Measurements from ENCODE around the gene OSBPL3.

The OSBPL3 gene

DNA sequence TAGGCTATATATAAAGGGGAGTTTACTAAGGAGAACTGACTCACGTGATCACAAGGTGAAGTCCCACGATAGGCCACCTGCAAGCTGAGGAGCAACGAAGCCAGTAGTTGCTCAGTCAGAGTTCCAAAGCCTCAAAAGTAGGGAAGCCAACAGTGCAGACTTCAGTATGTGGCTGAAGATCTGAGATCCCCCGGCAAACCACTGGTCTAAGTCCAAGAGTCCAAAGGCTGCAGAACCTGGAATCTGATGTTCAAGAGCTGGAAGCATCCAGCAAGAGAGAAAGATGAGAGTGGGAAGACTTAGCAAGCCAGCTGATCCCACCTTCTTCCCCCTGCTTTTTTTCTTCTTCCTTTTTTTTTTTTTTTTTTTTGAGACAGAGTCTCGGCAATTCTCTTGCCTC is 195.7 kb downstream of the OSBPL3 start:
- no peak for DNase-seq

DNA sequence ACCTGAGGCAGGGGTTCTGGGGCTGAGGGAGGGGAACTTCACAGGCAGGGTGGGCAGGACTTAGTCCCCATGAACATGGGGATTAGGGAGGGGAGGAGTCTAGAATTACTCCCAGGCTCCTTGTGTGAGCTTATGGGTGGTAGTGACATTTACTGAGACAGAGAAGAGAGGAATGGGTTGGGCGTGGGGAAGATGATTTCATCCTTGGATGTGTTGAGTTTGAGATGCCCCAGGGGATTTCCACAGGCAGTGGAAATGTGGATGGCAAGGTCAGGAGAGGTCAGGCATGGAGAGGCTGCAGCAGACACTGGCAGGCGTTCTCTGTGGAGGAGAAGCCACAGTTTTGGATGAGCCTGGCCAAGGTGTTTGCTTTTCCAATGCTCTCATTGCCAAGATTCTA is 196.3 kb downstream of the OSBPL3 start:
- no peak for DNase-seq

DNA sequence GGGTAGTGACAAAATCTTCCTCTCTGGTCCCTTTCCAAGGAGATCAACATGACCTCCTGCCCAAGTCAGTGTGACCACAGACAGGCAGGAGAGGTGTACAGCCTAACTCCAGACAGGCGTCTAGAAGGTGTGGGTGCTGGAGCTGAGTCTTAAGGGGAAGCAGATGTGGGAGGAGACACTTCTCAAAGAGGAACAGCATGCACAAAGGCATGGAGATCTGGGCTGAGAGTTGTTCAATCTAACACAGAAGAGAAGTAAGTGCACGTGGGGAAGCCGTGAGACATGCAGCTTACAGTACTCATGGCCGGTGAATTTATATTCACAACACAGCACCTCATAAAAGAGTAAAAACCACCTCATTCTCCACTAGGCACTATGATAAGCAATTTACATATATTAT is 198.9 kb downstream of the OSBPL3 start:
- no peak for DNase-seq

DNA sequence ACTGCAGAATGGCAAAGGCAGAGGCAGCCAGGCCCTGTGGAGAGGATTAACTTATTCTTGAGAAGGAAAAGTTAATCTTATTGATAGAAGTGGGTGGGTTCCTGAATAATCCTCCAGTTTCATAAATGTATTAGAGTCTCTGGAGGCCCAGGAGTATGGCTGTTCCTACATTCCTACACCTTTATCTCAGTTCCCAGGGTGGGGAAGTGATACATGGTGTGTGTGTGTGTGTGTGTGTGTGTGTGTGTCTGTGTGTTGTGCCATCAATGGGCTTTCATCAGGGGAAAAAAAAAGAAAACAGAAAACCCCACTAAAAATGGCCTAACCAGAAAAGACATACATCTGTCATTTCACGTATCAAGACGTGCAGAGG is 200.7 kb downstream of the OSBPL3 start:
- no peak for DNase-seq

DNA sequence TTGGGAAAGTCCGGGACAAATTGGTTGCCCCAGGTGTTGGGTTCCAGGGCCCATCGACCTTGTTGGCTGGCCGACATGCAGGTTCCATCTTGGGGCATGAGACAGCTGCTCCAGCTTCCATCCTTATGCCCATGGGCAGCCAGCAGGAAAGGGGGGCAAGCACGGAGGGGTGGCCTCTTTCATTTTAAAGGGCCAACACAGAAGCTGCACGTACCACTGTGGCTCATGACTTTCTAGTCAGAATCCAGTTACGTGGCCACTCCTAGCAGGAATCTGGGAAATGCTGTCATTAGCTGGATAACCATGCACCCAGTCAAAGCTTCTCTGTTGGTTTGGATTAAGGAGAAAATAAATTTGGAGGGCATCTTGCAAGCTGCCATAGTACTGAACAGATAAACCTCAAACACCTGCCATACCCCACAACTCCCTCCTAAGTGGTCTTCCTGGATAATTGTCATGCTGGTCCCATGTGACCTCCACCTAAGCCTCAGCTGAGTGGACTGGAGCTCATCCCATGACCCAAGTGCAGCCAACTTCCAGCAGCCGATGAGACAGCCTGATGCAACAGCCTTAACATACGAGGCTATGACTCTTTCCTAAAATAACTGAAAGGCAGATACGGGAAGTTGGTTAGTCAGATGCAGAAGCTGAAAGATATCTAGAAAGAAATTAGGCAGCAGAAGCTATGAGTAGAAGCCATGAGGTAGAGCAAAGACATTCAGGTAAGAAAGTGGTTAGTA is 201.3 kb downstream of the OSBPL3 start:
- DNase-seq: no peak

DNA sequence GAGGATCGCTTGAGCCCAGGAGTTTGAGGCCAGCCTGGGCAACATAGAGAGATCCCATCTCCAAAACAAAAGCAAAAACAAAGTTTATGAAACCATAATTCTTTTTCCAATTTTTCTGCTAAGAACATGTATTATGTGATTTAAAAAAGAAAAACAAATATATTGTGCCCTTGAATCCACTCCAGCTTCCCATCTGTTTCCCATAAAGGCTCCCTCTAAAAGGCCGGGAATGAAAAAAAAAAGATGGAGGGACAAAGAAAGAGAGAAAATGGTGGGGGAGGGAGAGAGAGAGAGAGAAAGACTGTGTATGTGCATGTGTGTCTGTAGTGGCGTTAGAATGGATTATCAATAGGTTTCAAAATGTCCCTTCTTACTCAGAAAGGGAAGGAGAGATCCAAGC is 202.2 kb downstream of the OSBPL3 start:
- DNase-seq: no peak

DNA sequence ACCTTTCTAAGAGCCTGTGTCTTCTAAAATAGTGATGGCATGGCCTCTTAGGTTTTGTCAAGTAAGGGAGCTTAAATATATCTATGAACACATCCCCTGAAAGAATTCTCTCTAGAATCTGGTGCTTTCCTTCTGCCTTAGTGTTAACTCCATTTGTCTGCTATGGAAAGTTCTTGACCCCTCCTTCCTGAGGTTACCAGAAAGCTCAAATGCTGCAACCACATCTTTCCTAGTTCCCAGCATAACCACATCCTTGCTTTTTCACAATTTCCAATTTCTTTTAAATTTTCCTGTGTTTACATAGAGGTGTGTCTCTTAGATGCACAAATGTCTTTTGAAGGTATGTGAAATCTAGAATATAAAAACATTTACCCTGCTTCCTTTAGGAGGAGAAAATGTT is 206.3 kb downstream of the OSBPL3 start:
- DNase-seq: no peak

DNA sequence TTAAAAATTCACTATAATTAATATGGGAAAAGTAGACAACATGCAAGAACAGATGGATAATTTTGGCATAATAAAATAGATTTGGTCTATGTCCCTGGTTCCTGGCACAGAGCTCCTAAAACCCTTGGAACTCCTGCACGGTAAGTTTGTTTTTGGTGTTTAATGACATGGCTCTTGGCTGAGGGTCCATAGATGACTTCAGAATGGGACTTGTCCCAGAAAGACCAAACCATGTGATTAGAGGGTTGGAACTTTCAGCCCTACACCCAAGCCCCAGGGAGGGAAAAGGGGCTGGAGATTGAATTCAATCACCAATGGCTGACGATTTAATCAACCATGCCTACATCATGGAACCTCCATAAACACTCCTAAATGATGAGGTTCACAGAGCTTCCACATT is 210.1 kb downstream of the OSBPL3 start:
- no peak for DNase-seq

DNA sequence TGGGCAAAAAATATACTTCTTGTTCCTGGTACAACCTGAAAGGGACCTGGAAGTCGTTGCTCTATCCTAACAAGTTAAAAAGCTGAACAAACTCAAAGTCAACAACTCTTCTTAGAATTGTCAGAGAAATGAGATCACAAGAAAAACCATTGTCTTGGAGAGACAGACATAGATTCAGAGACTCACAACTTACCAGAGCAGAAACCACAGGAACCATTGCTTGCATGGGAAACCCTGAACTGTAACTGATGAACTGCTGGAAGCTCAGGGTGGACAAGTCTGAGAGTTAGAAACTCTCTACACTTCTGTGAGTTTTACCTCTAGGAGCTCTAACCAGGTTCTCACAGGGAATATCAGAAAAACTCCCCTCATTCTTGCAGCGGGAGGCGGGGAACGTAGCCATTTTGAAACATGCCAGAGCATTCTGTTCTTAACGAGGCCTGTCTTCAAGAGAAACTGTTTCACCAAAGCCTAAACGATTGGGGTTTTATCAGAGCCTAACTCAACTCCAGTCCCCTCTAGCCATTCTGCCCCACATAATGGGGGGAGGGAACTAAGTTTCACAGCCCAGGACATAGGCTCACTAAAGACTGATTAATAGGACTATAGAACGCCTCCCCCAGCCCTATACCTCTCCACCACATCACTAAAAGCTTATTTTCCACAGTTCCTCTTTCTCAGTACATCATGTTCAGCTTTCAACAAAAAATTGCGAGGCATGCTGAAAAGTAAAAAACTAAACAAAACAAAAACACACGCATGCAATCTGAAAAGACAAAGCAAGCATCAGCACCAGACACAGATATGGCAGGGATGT is 210.8 kb downstream of the OSBPL3 start:
- DNase-seq: no peak

DNA sequence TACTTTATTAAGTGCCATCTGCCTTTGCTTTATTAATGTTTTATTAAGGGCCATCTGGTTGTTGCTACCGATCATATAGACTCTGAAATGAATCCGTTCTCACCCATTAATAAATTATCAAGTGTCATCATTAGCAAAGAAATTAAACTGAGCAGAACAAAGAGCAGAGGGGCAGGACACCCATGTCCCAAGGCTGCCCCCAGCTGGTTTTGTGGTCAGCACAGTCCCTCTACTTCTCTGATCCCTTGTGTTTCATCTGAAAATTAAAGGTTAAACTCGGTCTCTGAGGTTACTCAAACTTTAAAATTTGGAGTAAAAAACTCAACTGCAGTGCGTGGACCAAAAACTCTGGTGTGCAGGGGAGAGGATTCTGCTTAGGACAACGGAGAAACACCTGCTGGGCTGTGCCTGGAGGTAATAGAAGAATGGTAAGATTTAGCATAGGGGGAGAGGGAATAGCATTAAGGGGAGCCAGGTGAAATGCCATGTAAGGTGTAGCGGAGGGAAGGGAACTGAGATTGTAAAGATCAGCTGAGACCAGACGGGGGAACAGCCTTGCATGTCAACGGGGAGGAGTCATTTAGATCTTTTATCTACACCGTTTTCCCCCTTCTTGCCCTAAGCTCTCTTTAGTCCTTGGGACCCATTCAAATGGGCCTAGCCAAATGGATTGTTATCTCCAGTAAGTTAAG is 212.0 kb downstream of the OSBPL3 start:
- no peak for DNase-seq

DNA sequence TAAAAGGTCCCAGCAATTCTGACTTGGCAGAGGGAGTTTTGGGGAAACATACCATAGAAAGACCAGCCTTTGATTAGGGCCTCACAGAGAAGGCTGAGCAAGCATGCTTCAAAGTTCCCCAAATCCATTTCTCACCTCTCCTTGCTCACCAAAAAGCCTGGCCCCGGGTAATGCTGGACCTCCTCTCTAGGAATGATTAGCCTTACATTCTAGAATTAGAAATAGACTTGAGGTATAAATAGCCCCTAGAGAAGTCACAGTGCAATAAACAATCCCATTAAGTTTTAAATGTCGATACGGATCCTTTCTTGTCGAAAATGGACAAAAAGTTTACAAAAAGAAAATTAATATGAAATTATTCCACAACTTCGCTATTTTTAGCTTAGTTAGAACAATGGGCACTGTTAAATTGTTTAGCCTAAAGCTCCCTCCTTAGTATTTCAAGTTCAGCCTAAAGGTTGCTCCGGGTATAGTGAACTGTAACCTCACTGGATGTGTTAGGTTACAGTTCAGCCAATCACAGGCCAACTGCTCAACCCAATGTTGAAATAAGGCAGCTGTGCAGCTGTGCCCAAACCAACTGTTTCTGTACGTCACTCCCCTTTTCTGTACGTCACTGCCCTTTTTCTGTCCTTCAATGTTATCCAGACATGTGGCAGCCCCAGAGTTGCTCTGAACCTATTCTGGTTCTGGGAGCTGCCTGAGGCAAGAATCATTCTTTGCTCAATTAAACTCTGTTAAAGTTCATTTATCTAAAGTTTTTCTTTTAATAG is 214.8 kb downstream of the OSBPL3 start:
- DNase-seq: no peak

DNA sequence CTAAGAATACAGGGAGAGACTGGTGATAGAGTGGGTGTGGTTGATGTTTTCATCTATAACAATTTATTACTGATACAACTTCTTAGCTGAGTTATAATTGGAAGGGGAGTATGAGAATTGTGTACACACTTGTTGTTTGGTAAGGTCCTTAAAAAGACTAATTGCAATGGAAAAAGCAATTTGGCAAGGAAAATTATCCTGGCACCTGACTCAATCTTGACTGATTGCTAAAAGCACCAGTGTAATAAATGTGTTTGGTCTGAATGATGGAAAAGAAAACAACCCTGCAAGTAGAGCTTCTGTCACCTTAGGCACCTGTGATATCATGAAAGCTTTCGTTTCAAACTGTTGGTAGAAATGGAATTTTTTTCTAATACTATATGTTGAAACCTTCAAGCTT is 216.0 kb downstream of the OSBPL3 start:
- DNase-seq: no peak

DNA sequence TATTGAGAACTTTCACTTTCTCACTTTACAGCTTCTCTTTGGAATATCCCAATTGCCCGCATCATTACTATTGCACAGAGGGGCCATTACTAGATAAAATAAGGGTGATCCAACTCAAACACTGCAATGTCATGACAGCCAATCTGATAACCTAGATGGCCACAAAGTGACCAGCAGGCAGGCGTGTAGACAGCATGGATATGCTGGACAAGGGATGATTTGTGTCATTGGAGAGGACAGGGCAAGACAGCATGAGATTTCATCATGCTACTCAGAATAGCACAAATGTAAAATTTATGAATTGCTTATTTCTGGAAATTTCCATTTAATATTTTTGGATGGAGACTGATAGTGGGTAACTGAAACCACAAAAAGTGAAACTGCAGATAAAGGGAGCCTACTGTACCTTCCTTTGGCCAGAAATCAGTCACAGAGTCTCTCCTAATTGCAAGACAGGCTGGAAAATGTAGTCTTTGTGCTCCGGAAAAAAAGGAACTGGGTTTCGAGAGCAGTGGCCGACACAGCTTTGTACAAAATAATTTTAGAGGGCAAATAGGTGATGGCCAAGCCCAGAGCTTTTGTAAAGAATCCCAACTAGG is 216.6 kb downstream of the OSBPL3 start:
- no peak for DNase-seq

DNA sequence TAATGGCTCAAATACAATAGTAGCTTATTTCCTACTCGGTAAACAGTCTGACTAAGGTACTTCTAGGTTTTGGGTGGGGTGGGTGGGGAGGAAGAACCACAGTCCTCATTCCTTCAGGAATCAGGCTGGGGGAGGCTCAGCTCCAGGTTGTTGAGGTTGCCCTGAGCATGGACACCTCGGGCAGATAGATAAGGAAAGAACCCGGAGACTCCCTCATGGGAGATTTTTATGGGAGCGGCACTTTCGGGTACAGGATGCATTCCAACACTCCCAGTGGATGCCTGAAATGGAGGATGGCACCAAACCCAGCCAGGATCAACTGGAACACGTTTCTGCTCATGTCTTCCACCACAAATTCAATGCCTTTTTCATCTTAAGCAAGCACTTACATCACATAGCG is 217.2 kb downstream of the OSBPL3 start:
- no peak for DNase-seq

DNA sequence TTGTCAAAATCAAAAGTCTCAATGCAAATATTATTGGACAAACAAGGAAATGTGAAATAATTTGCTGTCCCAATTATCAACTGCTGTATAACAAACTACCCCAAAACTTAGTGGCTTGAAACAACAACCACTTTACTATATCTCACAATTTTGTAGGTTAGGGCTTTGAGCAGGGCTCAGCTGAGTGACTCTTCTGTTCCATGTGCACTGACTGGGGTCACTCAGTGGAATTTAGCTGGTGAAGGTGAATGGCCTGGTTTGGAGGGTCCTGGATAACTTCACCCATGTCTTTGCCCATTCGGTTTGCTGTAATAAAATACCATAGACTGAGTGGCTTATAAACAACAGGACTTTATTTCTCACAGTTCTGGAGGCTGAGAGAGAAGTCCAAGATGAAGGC is 219.0 kb downstream of the OSBPL3 start:
- no peak for DNase-seq

DNA sequence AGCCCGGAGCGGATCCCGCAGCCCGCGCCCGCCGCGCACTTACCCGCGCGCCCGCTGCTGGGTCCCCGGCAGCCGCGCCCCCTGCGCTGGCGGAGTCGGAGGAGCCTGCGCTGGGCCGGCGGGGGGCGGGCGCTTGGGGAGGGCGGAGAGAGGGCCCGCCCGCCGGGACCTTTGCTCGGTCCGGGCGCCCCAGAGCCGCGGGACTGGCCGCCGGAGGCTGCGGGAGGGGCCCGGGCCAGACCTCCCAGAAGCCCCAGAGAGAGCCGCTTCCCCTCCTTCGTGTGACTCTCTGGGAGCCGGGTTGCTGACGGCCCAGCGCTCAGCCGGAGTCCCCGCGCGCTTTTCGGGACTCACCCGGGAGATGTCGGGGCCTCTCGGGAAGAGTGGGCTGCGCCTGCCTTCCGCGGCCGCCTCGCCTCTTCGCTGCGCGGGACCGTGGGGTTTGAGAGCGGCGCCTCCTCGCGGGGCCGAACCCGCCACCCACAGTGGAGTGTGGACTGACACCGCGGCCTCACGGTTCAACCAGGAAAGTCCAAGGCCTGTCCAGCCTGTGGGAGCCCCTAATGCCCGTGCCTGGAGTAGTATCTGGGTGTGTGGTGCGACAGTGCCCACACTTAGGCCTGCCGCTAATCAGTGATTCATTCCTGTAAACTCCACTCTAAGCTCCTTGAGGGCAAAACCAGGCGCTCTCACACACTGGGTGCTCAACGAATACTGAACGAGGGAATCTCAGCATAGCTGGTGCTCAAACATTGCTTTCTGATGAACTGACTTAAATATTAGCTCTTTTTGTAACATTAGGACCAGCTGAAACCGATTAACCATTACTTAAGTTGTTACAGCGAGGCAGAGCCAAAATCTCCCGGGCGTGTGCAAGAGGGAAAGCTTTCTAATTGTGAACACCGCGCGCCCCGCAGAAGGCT is 222.4 kb downstream of the OSBPL3 start, which contains the start of gene GSDME:
GSDME (minus strand) TSS at position 112 of the 923 bp plus-strand sequence. CDS start 7,690 bp downstream, outside the sequence.
- peak; percentile 1 for DNase-seq

DNA sequence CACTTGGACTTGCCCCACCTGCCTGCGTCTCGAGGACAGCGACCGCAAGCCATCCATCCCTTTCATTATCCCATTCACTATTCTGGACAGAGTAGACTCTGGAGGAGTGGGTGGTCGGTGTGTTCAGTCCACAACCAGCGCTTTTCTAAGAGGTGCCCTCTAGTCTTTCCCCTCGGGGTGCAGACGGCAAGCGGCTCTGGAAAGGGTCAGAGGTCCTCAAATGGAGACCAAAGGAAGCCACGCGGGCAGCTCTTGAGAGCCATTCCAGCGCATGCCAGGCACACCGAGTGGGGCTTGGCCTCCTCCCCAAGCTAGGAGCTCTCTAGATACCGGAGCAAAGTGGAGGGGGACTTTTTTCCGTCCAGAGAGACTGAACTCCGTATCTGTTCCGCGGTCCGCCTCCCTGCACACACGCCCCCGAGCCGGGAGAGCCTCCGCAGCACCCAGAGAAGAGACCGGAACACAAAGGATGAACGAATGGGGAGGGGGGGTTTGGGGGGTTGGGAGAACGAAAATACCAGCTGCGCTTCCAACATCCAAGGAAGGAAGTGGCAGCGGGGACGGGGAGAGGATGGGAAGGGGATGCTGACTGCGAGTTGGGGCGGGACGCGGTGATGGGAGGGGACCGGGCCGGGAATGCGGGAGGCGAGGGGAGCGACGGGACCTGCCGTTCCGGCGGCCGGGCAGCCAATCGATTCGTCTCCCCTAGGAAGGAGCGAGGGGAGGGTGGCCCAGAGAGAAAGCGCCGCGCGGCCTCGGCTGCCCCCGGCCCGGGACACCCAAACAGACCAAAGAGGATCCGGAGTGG is 223.2 kb downstream of the OSBPL3 start:
- peak; percentile 3 for DNase-seq

DNA sequence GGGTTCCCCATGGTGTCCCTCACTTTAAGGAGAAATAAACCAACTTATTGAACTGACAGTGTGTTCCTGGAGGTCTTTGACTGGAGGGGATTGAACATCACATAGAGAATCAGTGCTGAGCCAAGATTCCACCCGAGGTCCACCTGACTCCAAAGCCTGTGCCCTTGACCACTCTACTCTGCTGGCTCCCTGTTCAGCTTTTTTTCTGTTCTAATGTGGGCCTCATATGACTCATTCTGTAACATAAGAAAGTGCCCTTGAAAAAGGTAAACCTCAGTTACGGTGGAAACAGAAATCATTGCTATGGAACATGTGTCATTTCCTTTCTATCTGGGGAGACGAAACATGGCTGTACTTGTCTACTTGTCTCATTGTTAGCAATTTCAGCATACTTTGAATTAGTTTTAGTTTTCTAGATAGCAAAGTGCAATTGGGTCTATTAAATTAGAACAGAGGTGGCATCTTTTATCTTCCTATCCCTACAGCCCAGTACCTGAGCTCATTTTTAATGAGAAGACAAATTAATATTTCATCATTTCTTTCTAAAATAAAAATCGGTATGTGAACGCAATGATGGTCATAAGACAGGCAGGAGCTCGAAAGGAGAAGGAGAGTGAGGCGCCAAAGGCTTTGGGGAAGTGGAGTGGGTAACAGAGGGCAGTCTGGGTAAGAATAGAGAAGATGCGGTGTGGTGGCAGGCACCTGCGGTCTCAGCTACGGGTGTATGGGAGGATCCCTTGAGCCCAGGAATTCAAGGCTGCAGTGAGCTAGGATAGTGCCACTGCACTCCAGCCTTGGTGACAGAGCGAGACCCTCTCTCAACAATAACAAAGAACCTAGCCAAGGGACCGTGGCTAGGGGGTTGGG is 224.2 kb downstream of the OSBPL3 start:
- no peak for DNase-seq

DNA sequence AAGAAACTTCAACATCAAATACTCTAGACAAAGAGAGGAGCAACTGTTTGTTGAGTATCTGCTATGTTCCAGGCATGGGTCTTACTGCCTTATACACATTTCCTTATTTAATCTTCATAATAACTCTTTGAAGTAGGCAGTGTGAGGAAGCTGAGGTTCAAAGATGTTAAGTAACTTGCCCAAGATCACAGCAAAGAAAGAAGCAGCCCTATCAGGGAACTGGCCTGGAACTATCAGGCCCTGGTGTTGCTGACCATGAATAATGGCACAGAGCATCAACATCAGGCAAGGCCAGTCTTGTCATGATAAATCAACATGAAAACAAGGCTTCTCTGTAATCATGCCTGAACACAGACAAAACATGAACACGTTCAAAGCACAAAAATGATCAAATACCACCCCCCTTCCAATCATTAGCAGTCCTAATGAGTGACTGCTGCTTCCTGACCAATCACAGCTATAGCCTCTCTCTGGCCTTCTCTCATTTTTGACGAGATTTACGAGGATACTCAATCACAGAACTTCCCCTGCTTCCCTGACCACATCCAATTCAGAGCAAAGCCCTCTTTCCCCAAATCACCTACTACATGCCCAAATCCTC is 225.0 kb downstream of the OSBPL3 start:
- DNase-seq: no peak
